Measurements from ENCODE around the gene GRIN1. TPM values are rescaled to one million over a fixed set of nuclear protein-coding genes. Genes with fewer than 3 reads are reported as not detected.

The GRIN1 gene
- total and polyA plus RNA-seq, 10 of the 15 experiments (the other 5 are each of a cell fraction or from before 2014, with no cell fraction given): 0.05 to 0.10 (median 0.06) TPM; not detected in 6

- H3K36me3 ChIP-seq (ENCODE audit: control insufficient read depth in 2 of 2, insufficient read depth in 2 of 2, low read length in 1 of 2): no peaks in the 10 kb centered on the region
- intact Hi-C loops (cut with micrococcal nuclease; ENCODE audit: unreplicated experiment) (no loop called here), in situ Hi-C loops (cut with MboI) (no loop called here)
- no peak for FAIRE-seq
- no peaks in the 10 kb centered on the region for H4K20me1 ChIP-seq (ENCODE audit: control insufficient read depth, insufficient read depth)
- SMC1A ChIA-PET (ENCODE audit: uncharacterized antibody, unreplicated experiment): no interaction called here
- no peak for ATAC-seq
- H3K27me3 ChIP-seq (replicated peaks in 1 of 2; ENCODE audit: control insufficient read depth in 2 of 2, insufficient read depth in 2 of 2, low read length in 1 of 2): peaks cover 5% of the 10 kb centered on the region in 2 experiments
- H3K4me3 ChIP-seq: no peak overlapping the region
- RAD21 ChIA-PET (ENCODE audit: unreplicated experiment): no interaction called here
- no peak overlapping the region for H3K4me2 ChIP-seq (ENCODE audit: control insufficient read depth, insufficient read depth)
- no peak overlapping the region for H3K27ac ChIP-seq (ENCODE audit: control insufficient read depth, insufficient read depth)
- WGBS (ENCODE audit: insufficient coverage, insufficient replicate concordance, low lambda C conversion rate, missing lambda C conversion rate): 8% methylated on average over 4 of the region's 4 CpGs
- no peak overlapping the region for H2AFZ ChIP-seq (ENCODE audit: control insufficient read depth, low read depth, low read length)
- no peak for DNase-seq (ENCODE audit: low read depth, low spot score)
- CTCF ChIA-PET: no interaction called here
- no TSS peak for BruUV-seq (replicated peaks)
- H3K4me1 ChIP-seq (ENCODE audit: control insufficient read depth, insufficient read depth, low read length): no peaks in the 10 kb centered on the region
- no peaks in the 10 kb centered on the region for H3K79me2 ChIP-seq (ENCODE audit: control insufficient read depth, insufficient read depth, low read length)
- POLR2A ChIA-PET: no interaction called here
- no peak overlapping the region for H3K9ac ChIP-seq (ENCODE audit: control insufficient read depth, insufficient read depth, low read length)
- H3K9me3 ChIP-seq (replicated peaks; ENCODE audit: control insufficient read depth, insufficient read depth, low read length): no peaks in the 10 kb centered on the region; the same call in 2 of the 3 replicates
- TF ChIP-seq MEF2A (IDR thresholded peaks at IDR 0.05; ENCODE audit: insufficient read depth, low read depth, low read length): no peak
- TF ChIP-seq POLR2AphosphoS2 (IDR thresholded peaks at IDR 0.05; ENCODE audit: low read depth, low read length): no peak
- no peak for TF ChIP-seq IRF5 (IDR thresholded peaks at IDR 0.05; ENCODE audit: borderline replicate concordance)
- TF ChIP-seq, protein P1, sequence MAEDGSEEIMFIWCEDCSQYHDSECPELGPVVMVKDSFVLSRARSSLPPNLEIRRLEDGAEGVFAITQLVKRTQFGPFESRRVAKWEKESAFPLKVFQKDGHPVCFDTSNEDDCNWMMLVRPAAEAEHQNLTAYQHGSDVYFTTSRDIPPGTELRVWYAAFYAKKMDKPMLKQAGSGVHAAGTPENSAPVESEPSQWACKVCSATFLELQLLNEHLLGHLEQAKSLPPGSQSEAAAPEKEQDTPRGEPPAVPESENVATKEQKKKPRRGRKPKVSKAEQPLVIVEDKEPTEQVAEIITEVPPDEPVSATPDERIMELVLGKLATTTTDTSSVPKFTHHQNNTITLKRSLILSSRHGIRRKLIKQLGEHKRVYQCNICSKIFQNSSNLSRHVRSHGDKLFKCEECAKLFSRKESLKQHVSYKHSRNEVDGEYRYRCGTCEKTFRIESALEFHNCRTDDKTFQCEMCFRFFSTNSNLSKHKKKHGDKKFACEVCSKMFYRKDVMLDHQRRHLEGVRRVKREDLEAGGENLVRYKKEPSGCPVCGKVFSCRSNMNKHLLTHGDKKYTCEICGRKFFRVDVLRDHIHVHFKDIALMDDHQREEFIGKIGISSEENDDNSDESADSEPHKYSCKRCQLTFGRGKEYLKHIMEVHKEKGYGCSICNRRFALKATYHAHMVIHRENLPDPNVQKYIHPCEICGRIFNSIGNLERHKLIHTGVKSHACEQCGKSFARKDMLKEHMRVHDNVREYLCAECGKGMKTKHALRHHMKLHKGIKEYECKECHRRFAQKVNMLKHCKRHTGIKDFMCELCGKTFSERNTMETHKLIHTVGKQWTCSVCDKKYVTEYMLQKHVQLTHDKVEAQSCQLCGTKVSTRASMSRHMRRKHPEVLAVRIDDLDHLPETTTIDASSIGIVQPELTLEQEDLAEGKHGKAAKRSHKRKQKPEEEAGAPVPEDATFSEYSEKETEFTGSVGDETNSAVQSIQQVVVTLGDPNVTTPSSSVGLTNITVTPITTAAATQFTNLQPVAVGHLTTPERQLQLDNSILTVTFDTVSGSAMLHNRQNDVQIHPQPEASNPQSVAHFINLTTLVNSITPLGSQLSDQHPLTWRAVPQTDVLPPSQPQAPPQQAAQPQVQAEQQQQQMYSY (CRISPR knock-in tag; IDR thresholded peaks at IDR 0.05): no peak
- no peak for TF ChIP-seq HDAC6 (IDR thresholded peaks at IDR 0.05; ENCODE audit: unreplicated experiment)
- TF ChIP-seq CBX3 (IDR thresholded peaks at IDR 0.05; ENCODE audit: borderline replicate concordance, low read depth): no peak
- TF ChIP-seq KAT2A (conservative IDR thresholded peaks at IDR 0.05; ENCODE audit: control insufficient read depth, low read depth, low read length): no peak
- TF ChIP-seq NRF1 (conservative IDR thresholded peaks at IDR 0.05; ENCODE audit: low read depth, low read length): no peak
- TF ChIP-seq NFYA (IDR thresholded peaks at IDR 0.05; ENCODE audit: borderline replicate concordance, low read depth, low read length): no peak
- no peak for TF ChIP-seq SRF (IDR thresholded peaks at IDR 0.05; ENCODE audit: low read depth in 2 of 2, low read length in 2 of 2)
- no peak for TF ChIP-seq BCL11A (IDR thresholded peaks at IDR 0.05; ENCODE audit: low read depth, low read length)
- no peak for TF ChIP-seq CEBPZ (IDR thresholded peaks at IDR 0.05; ENCODE audit: low read depth, low read length)
- no peak for TF ChIP-seq ZBTB4 (CRISPR knock-in tag; IDR thresholded peaks at IDR 0.05)
These were observed 4.5 kb downstream of the GRIN1 start for GRCh38 chr9:137143459-137143858.
